Parathyroid adenoma (tissue), 2 donors: Measurements from ENCODE around the gene NCKAP5.

Experiments
- H2AFZ ChIP-seq: fragments of 300-600 bp; sonication (generic); one replicate; pipeline ENCODE4 v1.7.0; 2017; ENCODE audit warnings: antibody characterized with exemption, mild to moderate bottlenecking
- H3K27ac ChIP-seq: fragments of 300-600 bp; sonication (generic); one replicate; pipeline ENCODE4 v1.7.0; 2017
- H3K27me3 ChIP-seq: fragments of 300-600 bp; sonication (generic); one replicate; pipeline ENCODE4 v1.7.0; 2017; ENCODE audit warnings: low read length; ENCODE audit not compliant: control insufficient read depth, insufficient read depth
- H3K36me3 ChIP-seq: fragments of 300-600 bp; sonication (generic); one replicate; pipeline ENCODE4 v1.7.0; 2017; ENCODE audit warnings: low read length; ENCODE audit not compliant: control insufficient read depth, insufficient read depth
- H3K4me1 ChIP-seq: fragments of 300-600 bp; sonication (generic); one replicate; pipeline ENCODE4 v1.7.0; 2017; ENCODE audit warnings: control low read depth
- H3K4me2 ChIP-seq: fragments of 300-600 bp; sonication (generic); one replicate; pipeline ENCODE4 v1.7.0; 2017; ENCODE audit warnings: low read length
- H3K4me3 ChIP-seq: fragments of 300-600 bp; sonication (generic); one replicate; pipeline ENCODE4 v1.7.0; 2017; ENCODE audit warnings: low read depth, low read length
- H3K79me2 ChIP-seq: fragments of 300-600 bp; sonication (generic); one replicate; pipeline ENCODE4 v1.7.0; 2017; ENCODE audit warnings: control low read depth
- H3K9ac ChIP-seq: fragments of 300-600 bp; sonication (generic); one replicate; pipeline ENCODE4 v1.7.0; 2017; ENCODE audit warnings: mild to moderate bottlenecking
- H3K9me3 ChIP-seq: fragments of 300-600 bp; sonication (generic); one replicate; pipeline ENCODE4 v1.7.0; 2017; ENCODE audit warnings: low read length; ENCODE audit not compliant: control insufficient read depth
- CTCF ChIP-seq: fragments of 300-600 bp; sonication (generic); IDR thresholded peaks from one replicate; pipeline ENCODE4 v1.7.0; 2017; ENCODE audit warnings: antibody characterized with exemption, mild to moderate bottlenecking
- donor health status: primary hyperparathyroidism.

Gene NCKAP5

GRCh38 chr2:133596701-133597393 lies 28.6 kb upstream of the NCKAP5 start:
- H3K27ac ChIP-seq: no peak overlapping the region
- H3K36me3 ChIP-seq: no peaks in the 10 kb centered on the region
- H3K4me1 ChIP-seq: no peaks in the 10 kb centered on the region
- TF ChIP-seq CTCF: no peak
- H3K9me3 ChIP-seq: no peaks in the 10 kb centered on the region
- no peaks in the 10 kb centered on the region for H3K79me2 ChIP-seq
- no peak overlapping the region for H3K9ac ChIP-seq
- no peak overlapping the region for H3K4me2 ChIP-seq
- H3K4me3 ChIP-seq: no peak overlapping the region
- no peak overlapping the region for H2AFZ ChIP-seq
- no peaks in the 10 kb centered on the region for H3K27me3 ChIP-seq

GRCh38 chr2:133591164-133591563 lies 22.9 kb upstream of the NCKAP5 start:
- Histone ChIP-seq H3K4me3 (no peak overlapping the region), H3K36me3 (no peaks in the 10 kb centered on the region), H3K79me2 (no peaks in the 10 kb centered on the region), H3K4me1 (no peaks in the 10 kb centered on the region), H2AFZ (no peak overlapping the region), H3K27ac (no peak overlapping the region), H3K9me3 (no peaks in the 10 kb centered on the region), H3K27me3 (no peaks in the 10 kb centered on the region), H3K4me2 (no peak overlapping the region), H3K9ac (no peak overlapping the region)
- TF ChIP-seq CTCF: no peak

- Histone ChIP-seq H3K27me3 (no peaks in the 10 kb centered on the region), H3K4me3 (no peak overlapping the region), H3K36me3 (no peaks in the 10 kb centered on the region), H3K4me2 (no peak overlapping the region), H3K27ac (no peak overlapping the region), H3K79me2 (no peaks in the 10 kb centered on the region), H3K9ac (no peak overlapping the region), H3K9me3 (no peaks in the 10 kb centered on the region), H2AFZ (no peak overlapping the region), H3K4me1 (no peaks in the 10 kb centered on the region)
- no peak for TF ChIP-seq CTCF
Measured at GRCh38 chr2:133589456-133589855, 21.2 kb upstream of the NCKAP5 start.

- H3K36me3 ChIP-seq: no peaks in the 10 kb centered on the region
Measured at GRCh38 chr2:133588144-133588543, 19.9 kb upstream of the NCKAP5 start.

More at GRCh38 chr2:133588144-133588543, 19.9 kb upstream of the NCKAP5 start:
- H3K4me2 ChIP-seq: no peak overlapping the region
- no peak overlapping the region for H3K27ac ChIP-seq
- H3K27me3 ChIP-seq: no peaks in the 10 kb centered on the region
- no peak overlapping the region for H2AFZ ChIP-seq
- H3K4me1 ChIP-seq: no peaks in the 10 kb centered on the region
- H3K79me2 ChIP-seq: no peaks in the 10 kb centered on the region
- no peak overlapping the region for H3K9ac ChIP-seq
- TF ChIP-seq CTCF: no peak
- no peaks in the 10 kb centered on the region for H3K9me3 ChIP-seq
- H3K4me3 ChIP-seq: no peak overlapping the region
